Liver (tissue), 9 donors: ENCODE measurements around the gene CNRIP1. TPM values are rescaled to one million over a fixed set of nuclear protein-coding genes. Genes with fewer than 3 reads are reported as not detected.

ENCODE experiments used
- DNase-seq: peaks from one replicate; pipeline ENCODE4 v3.0.0-alpha.2; 2017; ENCODE audit warnings: low spot score
- H3K27ac ChIP-seq, 2 donors: one replicate each; pipeline ENCODE4 v1.7.0; 2013; ENCODE audit warnings: inconsistent platforms in 2 of 2, low read length in 2 of 2, control low read depth in 1 of 2, low read depth in 1 of 2, mild to moderate bottlenecking in 1 of 2
- H3K27me3 ChIP-seq, 4 donors: one replicate each; pipeline versions ENCODE4 v1.6.1 to v1.7.0; 2013; ENCODE audit warnings: low read length in 3 of 4, inconsistent platforms in 1 of 4, mild to moderate bottlenecking in 1 of 4, moderate library complexity in 1 of 4; ENCODE audit not compliant: control insufficient read depth in 4 of 4, insufficient read depth in 4 of 4
- H3K36me3 ChIP-seq, 4 donors: one replicate each; pipeline versions ENCODE4 v1.6.1 to v1.7.0; 2013; ENCODE audit warnings: low read length in 3 of 4, mild to moderate bottlenecking in 3 of 4, low read depth in 1 of 4, moderate library complexity in 1 of 4; ENCODE audit not compliant: control insufficient read depth in 4 of 4, insufficient read depth in 3 of 4
- H3K4me1 ChIP-seq, 4 donors: one replicate each; pipeline versions ENCODE4 v1.6.1 to v1.7.0; 2013; ENCODE audit warnings: low read length in 3 of 4, mild to moderate bottlenecking in 3 of 4, moderate library complexity in 1 of 4; ENCODE audit not compliant: control insufficient read depth in 4 of 4, insufficient read depth in 4 of 4
- H3K4me3 ChIP-seq, 3 donors: one replicate each; pipeline versions ENCODE4 v1.6.1 to v1.7.0; 2013; ENCODE audit warnings: low read length in 3 of 3, control low read depth in 1 of 3, low read depth in 1 of 3, mild to moderate bottlenecking in 1 of 3
- H3K9ac ChIP-seq, 2 donors: one replicate each; pipeline ENCODE4 v1.7.0; 2013; ENCODE audit warnings: low read length in 2 of 2, mild to moderate bottlenecking in 2 of 2, moderate library complexity in 2 of 2, control low read depth in 1 of 2, low read depth in 1 of 2
- H3K9me3 ChIP-seq, 4 donors: one replicate each; pipeline versions ENCODE4 v1.6.1 to v1.7.0; 2013; ENCODE audit warnings: low read length in 3 of 4; ENCODE audit not compliant: control insufficient read depth in 4 of 4
- ATF3 ChIP-seq: IDR thresholded peaks from 2 replicates; pipeline ENCODE4 v1.6.1; 2016; ENCODE audit warnings: antibody characterized with exemption
- CTCF ChIP-seq: fragments of 150-350 bp; IDR thresholded peaks from 2 replicates; pipeline ENCODE4 v1.5.1; 2017; ENCODE audit warnings: improper control_type of control experiment, low read depth, low read length; ENCODE audit not compliant: missing input control
- EGR1 ChIP-seq, 2 donors: IDR thresholded peaks; 2 replicates each; pipeline ENCODE4 v1.6.1; 2016 to 2018; ENCODE audit warnings: antibody characterized with exemption in 2 of 2, low read depth in 2 of 2
- FOXA1 ChIP-seq: IDR thresholded peaks from 2 replicates; pipeline ENCODE4 v1.6.1; 2016; ENCODE audit warnings: antibody characterized with exemption
- FOXA2 ChIP-seq: IDR thresholded peaks from 2 replicates; pipeline ENCODE4 v1.6.1; 2016; ENCODE audit warnings: antibody characterized with exemption
- GABPA ChIP-seq, 2 donors: IDR thresholded peaks in 1 of 2; conservative IDR thresholded peaks in 1 of 2; 2 replicates each; pipeline ENCODE4 v1.6.1; 2016; ENCODE audit warnings: antibody characterized with exemption in 2 of 2, mild to moderate bottlenecking in 1 of 2, moderate library complexity in 1 of 2
- HNF4A ChIP-seq, 2 donors: conservative IDR thresholded peaks; 2 replicates each; pipeline ENCODE4 v1.6.1; 2016; ENCODE audit warnings: antibody characterized with exemption in 2 of 2, mild to moderate bottlenecking in 2 of 2
- HNF4G ChIP-seq: IDR thresholded peaks from 2 replicates; pipeline ENCODE4 v1.6.1; 2016; ENCODE audit warnings: antibody characterized with exemption
- JUND ChIP-seq, 2 donors: IDR thresholded peaks; 2 replicates each; pipeline ENCODE4 v1.6.1; 2016; ENCODE audit warnings: antibody characterized with exemption in 2 of 2
- MAX ChIP-seq: IDR thresholded peaks from 2 replicates; pipeline ENCODE4 v1.6.1; 2016; ENCODE audit warnings: antibody characterized with exemption
- NR2F2 ChIP-seq: IDR thresholded peaks from 2 replicates; pipeline ENCODE4 v1.6.1; 2016; ENCODE audit warnings: antibody characterized with exemption
- RAD21 ChIP-seq, 2 donors: IDR thresholded peaks; 2 replicates each; pipeline ENCODE4 v1.6.1; 2016; ENCODE audit warnings: antibody characterized with exemption in 2 of 2, mild to moderate bottlenecking in 2 of 2
- REST ChIP-seq: IDR thresholded peaks from 2 replicates; pipeline ENCODE4 v1.6.1; 2016; ENCODE audit warnings: antibody characterized with exemption, mild to moderate bottlenecking
- RXRA ChIP-seq, 2 donors: IDR thresholded peaks; 2 replicates each; pipeline ENCODE4 v1.6.1; 2017 to 2018; ENCODE audit warnings: antibody characterized with exemption in 2 of 2, mild to moderate bottlenecking in 1 of 2
- SP1 ChIP-seq: IDR thresholded peaks from 2 replicates; pipeline ENCODE4 v1.6.1; 2018; ENCODE audit warnings: antibody characterized with exemption, mild to moderate bottlenecking
- TAF1 ChIP-seq: conservative IDR thresholded peaks from 2 replicates; pipeline ENCODE4 v1.6.1; 2016; ENCODE audit warnings: antibody characterized with exemption, mild to moderate bottlenecking
- YY1 ChIP-seq: IDR thresholded peaks from 2 replicates; pipeline ENCODE4 v1.6.1; 2016; ENCODE audit warnings: antibody characterized with exemption, mild to moderate bottlenecking
- ZBTB33 ChIP-seq: IDR thresholded peaks from 2 replicates; pipeline ENCODE4 v1.6.1; 2016; ENCODE audit warnings: antibody characterized with exemption
- WGBS: extraction: QIAGEN DNeasy Blood & Tissue Kit; methylation state at CpG from one replicate; pipeline ENCODE4 v1.1.7; 2013; 5-methylcytosine and 5-hydroxymethylcytosine counted together
- polyA plus RNA-seq, 2 donors: library from polyadenylated mRNA; stranded (reverse) in 1 of 2; unstranded in 1 of 2; fragments of 200-250 nt in 1 of 2; fragments of >200 nt in 1 of 2; fragmentation: Nextera tagmentation in 1 of 2; extraction: Ambion mirVana in 1 of 2; gene quantifications; one replicate each; pipeline versions ENCODE4 v1.2.1 to v1.2.3, GENCODE V29; 2013 to 2015
- total RNA-seq, 2 donors: library from RNA; depleted of rRNA; stranded (reverse); fragments of >200 nt; gene quantifications; one replicate each; pipeline ENCODE4 v1.2.3, GENCODE V29; 2014
- donor health status: healthy.
- donor health status: healthy.
- donor health status: healthy.
- donor health status: healthy.
- donor health status: healthy.

Gene CNRIP1
- total and polyA plus RNA-seq, 4 donors: 2.8 to 26.4 (median 3.1) TPM

GRCh38 chr2:68250652-68251186 lies 69.0 kb downstream of the CNRIP1 start:
- Histone ChIP-seq H3K27me3 (no peaks in the 10 kb centered on the region), H3K36me3 (no peaks in the 10 kb centered on the region), H3K27ac (peak overlapping the region; percentile 95 to 97), H3K4me3 (peak overlapping the region; percentile 85 to 86 (median 85)), H3K4me1 (peaks cover 13 to 49% (median 28%) of the 10 kb centered on the region in 4 donors), H3K9me3 (no peaks in the 10 kb centered on the region), H3K9ac (peak overlapping the region; percentile 53 to 87)
- TF ChIP-seq HNF4A (conservative IDR thresholded peaks at IDR 0.05) (peak; percentile 59 to 63), RXRA (IDR thresholded peaks at IDR 0.05) (peak in 1 of 2 donors; percentile 65), JUND (IDR thresholded peaks at IDR 0.05) (peak in 1 of 2 donors; percentile 24), YY1 (no peak), ZBTB33 (no peak), HNF4G (peak; percentile 6), CTCF (no peak), FOXA1 (peak; percentile 6), FOXA2 (peak; percentile 54), SP1 (peak; percentile 67), GABPA (IDR thresholded peaks at IDR 0.05 in 1 of 2, conservative IDR thresholded peaks at IDR 0.05 in 1 of 2) (peak in 1 of 2 donors; percentile 25), TAF1 (no peak), ATF3 (no peak), MAX (peak; percentile 70), EGR1 (IDR thresholded peaks at IDR 0.05; ENCODE audit: low read depth in 2 of 2) (no peak), NR2F2 (no peak), REST (peak; percentile 19), RAD21 (IDR thresholded peaks at IDR 0.05) (no peak)
- 2% methylated on average over 15 of the region's 15 CpGs for WGBS
- no peak for DNase-seq
